ENCODE results near the gene SEC22A. TPM values are rescaled to one million over a fixed set of nuclear protein-coding genes. Genes with fewer than 3 reads are reported as not detected.
A peak's percentile ranks its signal among the peaks of the same experiment; 100 is the strongest.

The SEC22A gene, protein sequence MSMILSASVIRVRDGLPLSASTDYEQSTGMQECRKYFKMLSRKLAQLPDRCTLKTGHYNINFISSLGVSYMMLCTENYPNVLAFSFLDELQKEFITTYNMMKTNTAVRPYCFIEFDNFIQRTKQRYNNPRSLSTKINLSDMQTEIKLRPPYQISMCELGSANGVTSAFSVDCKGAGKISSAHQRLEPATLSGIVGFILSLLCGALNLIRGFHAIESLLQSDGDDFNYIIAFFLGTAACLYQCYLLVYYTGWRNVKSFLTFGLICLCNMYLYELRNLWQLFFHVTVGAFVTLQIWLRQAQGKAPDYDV
- 10 to 100 TPM in 1 of 2 donors, 1 to 10 TPM in 1; 9.2 to 11.2 TPM for total RNA-seq
- long read RNA-seq, transcript SEC22A-210 (7 exons, 972 nt) = major isoform, 13 of 14 reads
- long read RNA-seq, partial matches to known transcripts = 1 of 14 reads
- long read RNA-seq, other reads (novel, unspliced or antisense) = 0 of 14 reads

DNA sequence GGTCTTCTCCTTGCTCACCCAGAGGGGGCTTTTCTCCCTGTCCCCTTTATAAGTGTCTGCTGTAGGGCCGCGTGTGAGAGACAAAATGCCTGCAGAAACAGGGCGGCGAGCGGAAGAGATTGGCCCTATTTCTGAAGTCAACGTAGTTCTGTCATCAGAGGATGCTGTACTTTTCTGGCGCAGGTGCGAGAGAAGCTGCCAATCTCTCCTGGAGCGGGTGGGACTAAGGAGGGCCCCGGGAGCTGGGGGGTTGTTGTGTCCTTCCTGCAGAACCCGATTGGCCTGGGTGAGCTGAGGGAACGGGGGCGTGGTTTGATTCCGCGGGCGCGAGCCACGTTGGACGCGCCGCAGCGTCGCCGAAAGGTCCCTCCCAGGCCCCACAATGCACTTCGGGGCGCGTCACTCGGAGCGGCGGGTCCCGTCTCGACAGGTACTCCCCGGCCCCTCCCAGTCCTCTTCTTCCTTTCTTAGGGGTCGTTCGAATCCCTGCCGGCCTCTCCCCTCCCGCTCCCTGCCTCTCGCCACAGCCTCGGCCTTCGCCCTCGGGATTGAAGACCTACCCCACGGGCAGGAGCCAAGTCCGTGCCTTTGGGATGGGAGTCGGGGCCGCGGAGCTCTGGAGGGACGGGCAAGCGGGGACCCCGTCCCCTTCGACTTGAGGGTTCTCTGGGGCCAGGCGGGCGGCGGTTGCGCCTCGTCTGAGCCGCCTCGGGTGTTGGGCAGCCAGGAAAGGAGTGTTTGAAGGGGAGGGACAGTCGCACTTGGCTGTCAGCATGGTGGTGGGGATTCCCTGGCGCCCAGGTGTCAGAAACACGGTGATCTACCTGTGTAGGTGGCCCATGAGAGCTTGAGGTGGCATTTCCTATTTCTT lies at the start of gene SEC22A:
Gene SEC22A (plus strand): TSS at position 387 of the 871 bp plus-strand sequence. CDS start 7,275 bp downstream, outside the sequence.
- ATAC-seq (peak; percentile 99 to 100), DNase-seq (peak; percentile 93)
- intact Hi-C loops (cut with DNase I) = loop anchor here in 1 of 2 donors (10.0 kb wide), 1 partner anchor 147 kb away; no protein-coding TSS in a partner anchor

DNA sequence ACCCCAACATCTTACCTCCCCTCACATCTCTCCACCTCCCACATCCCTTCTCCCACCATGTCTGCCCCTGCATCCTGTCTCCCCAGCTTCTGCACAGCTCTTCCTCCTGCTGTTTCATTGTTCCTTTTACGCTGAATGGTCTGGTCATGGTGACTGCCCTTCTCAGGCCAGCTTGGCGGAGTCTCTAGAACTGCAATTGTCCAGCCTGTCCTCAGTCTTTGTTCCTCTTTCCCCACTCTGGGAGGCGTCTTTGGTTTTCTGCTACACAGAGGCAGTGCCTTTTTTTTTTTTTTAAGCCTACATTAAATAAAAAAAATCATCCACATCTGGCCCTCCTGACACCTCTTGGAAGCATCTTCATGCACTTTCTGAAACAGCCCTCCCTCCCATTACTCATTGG lies 49.1 kb upstream of the SEC22A start:
- peak in 1 of 2 donors; percentile 9 for ATAC-seq
- intact Hi-C loops (cut with DNase I) = no loop called here
- no peak for DNase-seq

DNA sequence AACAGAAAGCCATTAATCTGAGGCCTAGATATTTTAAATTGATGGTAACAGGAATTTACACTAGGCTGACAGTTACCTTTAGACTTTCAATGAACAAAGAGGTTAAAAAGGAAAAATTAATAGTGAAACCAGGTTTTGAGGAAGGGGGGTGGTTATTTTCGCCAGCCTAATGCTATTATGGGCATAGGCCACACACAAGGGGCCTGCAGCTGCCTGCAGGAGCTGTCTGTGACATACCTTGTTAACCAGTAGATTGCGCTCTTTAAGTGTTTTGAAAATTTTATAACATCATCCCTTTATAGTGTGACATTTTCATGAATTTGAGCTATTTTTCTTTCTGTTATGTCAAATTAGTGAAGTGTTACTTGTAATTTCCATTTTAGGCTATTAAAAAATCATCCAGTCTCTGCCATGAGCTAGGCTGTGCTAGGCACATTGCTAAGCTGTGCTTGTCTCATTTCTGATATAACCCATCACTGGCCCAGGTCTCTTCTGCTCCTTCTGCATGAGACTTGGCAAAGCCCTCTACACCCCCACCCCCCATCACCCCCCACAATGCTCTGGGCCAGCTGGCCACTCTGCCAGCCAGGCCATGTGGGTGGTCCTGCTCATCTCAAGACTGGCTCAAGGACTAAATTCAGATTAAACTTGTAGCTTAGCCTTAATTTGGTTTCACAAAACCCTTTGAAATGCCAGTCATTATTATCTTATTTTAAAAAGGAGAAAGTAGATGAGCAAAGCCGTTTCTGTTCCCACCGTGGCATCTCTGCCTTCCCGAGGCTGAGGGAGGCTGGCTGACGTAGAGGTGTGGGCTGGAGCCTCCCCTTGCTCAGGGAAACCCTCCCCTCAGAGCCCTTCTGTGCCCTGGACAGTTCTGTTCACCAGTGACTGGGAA lies 48.4 kb upstream of the SEC22A start:
- DNase-seq (no peak), ATAC-seq (no peak)
- intact Hi-C loops (cut with DNase I) = no loop called here

GRCh38 chr3:123154020-123154985 lies 47.4 kb upstream of the SEC22A start:
- ATAC-seq (no peak), DNase-seq (no peak)
- intact Hi-C loops (cut with DNase I) = no loop called here

GRCh38 chr3:123155471-123156011 lies 46.2 kb upstream of the SEC22A start:
- DNase-seq (no peak), ATAC-seq (no peak)
- intact Hi-C loops (cut with DNase I) = no loop called here

DNA sequence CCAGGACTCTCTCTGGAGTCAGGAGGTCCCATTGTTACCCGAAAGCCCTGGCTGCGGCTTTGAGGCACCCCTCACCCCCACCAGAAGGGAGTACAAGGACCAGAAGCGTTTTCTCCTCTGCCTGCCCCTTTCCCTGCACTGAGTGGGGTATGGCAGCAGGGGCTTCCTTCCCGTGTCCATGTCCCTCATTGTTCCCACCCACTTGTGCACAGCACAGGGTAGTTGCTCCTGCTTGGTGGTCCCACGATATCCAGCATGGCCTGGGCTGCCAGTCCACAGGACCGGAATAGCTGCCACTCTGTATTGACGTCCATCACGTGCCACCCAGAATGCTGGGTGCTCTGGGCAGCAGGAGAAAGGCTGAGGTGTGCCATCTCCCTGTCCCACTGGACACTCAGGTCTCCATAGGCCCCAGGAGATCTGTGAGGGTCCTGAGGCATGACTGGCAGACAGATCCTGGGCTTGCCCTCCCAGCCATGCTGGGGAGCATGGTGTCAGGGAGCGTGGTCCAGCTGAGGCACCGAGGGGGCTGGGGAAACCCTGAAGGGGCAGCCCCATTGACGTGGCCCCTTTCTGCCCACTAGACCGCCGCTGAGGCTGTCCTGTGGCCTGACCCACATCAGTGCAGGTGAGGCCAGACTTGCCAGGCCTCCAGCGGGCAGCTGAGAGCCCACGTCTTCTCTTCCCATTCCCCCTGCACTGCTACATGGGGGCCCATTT lies 45.3 kb upstream of the SEC22A start:
- no peak for DNase-seq
- no peak for ATAC-seq

DNA sequence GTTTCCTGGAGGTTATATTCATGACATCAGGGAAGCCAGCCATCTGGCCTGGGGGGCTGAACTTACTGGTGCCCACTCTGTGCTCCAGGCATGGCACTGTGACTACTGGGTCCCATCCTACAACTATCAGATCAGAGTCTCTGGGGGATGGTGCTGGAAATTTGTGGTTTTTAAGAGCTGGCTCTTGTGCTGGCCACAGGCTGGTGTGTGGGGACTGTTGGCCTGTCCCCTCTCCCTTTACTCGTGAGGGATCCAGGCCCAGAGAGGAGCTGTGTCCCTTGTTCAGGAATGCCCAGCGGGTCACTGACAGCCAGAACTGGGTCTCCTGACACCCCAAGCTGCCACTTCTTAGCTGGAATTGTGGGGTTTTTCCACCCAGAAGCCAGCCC lies 44.5 kb upstream of the SEC22A start:
- DNase-seq = no peak
- intact Hi-C loops (cut with DNase I) = no loop called here
- ATAC-seq = peak in 1 of 2 donors; percentile 32

More for the DNA sequence above, 45.3 kb upstream of the SEC22A start:
- intact Hi-C loops (cut with DNase I) = no loop called here

- DNase-seq = no peak
These were observed 44.0 kb upstream of the SEC22A start for GRCh38 chr3:123157598-123158287.

DNA sequence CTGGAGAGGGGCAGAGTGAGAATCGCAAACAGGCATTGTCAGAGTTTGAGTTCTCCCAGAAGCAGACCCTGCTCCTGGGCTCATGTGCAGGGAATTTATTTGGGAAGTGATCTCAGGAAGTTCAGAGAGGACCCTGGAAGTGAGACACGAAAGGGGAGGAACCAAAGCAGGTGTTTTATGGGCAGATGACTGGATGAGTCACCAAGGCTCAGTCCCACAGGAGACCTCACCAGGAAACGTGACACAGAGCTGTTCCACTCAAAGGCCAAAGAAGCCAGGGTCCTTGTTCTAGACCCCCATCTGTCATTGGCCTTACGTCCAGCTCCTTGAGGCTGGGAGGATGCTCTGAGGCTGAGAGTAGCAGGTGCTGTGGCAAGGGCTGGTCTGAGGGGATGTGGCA lies 43.4 kb upstream of the SEC22A start:
- DNase-seq (no peak), ATAC-seq (no peak)

More at GRCh38 chr3:123157598-123158287, 44.0 kb upstream of the SEC22A start:
- intact Hi-C loops (cut with DNase I) = no loop called here
- ATAC-seq = peak; percentile 35 to 65

DNA sequence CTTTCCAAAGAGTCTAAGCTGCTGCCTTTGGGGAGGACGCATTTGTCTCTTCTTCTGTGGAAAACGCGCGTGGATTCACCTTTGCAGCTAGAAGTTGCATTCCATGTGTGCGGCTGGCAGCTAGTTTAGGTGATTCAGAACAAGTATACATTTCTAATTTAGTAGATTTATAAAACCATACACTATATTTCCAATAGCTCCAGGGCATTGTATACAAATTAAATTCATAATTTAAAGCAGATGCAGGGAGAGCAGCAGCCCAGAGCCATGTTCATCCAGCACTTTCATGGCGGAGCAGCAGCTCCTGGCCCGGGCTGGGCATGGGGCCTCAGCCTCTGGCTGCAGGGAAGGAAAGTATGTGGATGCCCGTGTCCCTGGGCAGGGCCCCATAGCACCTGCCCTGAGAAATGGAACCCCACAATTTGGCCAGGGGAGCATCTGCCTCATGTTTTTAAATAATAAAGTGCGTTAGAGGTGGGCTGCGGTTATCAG lies 42.8 kb upstream of the SEC22A start:
- DNase-seq (no peak), ATAC-seq (no peak)
- intact Hi-C loops (cut with DNase I) = no loop called here

More for the DNA sequence above, 43.4 kb upstream of the SEC22A start:
- intact Hi-C loops (cut with DNase I) = no loop called here

DNA sequence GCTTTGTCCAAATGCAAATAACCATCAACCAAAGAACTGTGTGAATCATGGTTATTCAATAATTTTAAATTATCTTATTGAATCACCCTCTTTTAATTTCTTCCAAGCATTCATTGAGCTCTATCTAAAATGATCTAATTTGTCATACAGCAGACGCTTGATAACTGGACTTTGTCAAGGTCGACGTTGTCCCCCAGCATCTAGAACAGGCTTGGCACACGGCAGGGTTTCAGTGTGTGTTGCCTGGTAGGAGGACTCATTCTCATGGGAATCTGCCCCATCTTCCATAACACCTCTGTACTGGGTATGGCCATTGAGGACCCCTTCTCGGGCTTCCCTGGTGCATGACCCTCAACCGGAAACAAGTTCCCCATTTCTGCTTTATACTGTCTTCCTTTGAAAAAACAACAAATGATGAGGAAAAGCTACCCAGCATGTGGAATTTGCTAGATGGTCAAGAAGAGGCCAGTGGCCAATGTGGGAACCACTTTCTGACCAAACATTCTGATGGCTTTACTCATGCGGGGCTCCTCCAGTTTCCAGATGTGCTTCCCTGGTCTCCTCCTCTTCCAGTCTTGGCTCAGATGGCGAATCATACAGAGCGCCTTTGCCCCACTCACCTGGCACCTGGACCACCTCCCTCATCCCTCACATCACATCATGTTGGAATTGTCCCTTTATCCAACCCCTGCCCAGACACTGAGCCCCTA lies 41.7 kb upstream of the SEC22A start:
- intact Hi-C loops (cut with DNase I) = no loop called here
- no peak for DNase-seq
- ATAC-seq = no peak

GRCh38 chr3:123161167-123161566 lies 40.6 kb upstream of the SEC22A start:
- intact Hi-C loops (cut with DNase I) = no loop called here
- DNase-seq (no peak), ATAC-seq (no peak)

DNA sequence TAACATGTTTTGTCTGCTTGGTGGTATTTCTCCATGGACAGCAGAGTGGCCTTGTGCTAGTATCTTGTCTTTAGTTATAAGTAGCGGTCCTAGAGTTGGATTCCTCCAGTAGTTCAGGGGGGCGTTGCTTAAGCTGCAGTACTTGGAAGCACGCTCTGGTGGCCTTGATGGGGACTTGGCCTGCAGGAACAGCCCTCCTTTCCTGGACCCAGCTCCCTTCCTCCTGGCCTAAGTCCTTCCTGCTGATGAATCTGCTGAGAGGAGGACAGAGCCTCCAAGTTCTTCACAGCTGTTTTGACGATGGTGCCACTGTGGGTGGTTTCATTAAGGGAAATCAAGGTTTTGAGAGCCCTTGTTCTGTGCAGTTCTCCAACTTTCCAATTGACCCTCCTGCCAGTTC lies 38.6 kb upstream of the SEC22A start:
- intact Hi-C loops (cut with DNase I) = no loop called here
- DNase-seq (no peak), ATAC-seq (no peak)

- DNase-seq (no peak), ATAC-seq (no peak)
- intact Hi-C loops (cut with DNase I) = no loop called here
These were observed 36.6 kb upstream of the SEC22A start for GRCh38 chr3:123165163-123165562.

DNA sequence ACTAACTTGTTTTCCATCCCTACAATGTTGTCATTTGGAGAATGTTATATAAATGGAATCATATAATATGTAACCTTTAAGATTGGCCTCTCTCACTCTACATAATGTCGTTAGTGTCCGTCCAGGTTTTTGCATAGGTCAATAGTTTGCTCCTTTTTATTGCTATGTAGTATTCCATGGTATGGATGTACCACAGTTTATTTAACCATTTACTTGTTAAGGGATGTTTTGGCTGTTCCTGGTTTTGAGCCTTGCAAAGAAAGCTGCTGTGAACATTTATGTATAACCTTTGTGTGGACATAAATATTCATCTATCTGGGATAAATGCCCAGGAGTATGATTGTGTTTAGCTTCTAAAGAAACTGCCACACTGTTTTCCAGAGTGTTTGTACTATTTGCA lies 34.1 kb upstream of the SEC22A start:
- ATAC-seq (no peak), DNase-seq (no peak)
- intact Hi-C loops (cut with DNase I) = no loop called here

DNA sequence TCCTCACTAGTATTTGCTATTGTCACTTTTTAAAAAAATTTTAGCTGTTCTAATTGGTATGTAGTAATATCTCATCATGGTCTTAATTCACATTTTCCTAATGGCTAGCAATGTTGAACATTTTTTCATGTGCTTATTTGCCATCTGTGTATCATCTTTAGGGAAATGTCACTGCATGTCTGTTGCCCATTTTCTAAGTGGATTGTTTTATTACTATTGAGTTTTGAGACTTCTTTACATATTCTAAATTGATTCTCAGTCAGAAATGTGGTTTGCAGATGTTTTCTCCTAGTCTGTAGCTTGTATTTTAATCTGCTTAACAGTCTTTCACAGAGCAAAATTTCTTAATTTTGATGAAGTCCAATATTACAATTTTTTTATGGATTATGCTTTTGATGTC lies 33.6 kb upstream of the SEC22A start:
- ATAC-seq (no peak), DNase-seq (no peak)
- intact Hi-C loops (cut with DNase I) = no loop called here
